Measurements from ENCODE around the gene NRG3.

Gene NRG3

GRCh38 chr10:81872206-81872862 lies 2.7 kb upstream of the NRG3 start:
- H4K20me1 ChIP-seq (ENCODE audit: control insufficient read depth, insufficient read depth, low read depth, low read length): no peaks in the 10 kb centered on the region
- no peaks in the 10 kb centered on the region for H3K27me3 ChIP-seq (ENCODE audit: control insufficient read depth, low read length)
- no peaks in the 10 kb centered on the region for H3K4me1 ChIP-seq (ENCODE audit: control insufficient read depth, low read length)
- H3K79me2 ChIP-seq (ENCODE audit: control insufficient read depth, low read length): no peaks in the 10 kb centered on the region
- H3K4me3 ChIP-seq (ENCODE audit: low read length): no peak overlapping the region
- H3K9me3 ChIP-seq (ENCODE audit: control insufficient read depth, insufficient read depth, low read length): no peaks in the 10 kb centered on the region
- no peaks in the 10 kb centered on the region for H3K36me3 ChIP-seq (ENCODE audit: control insufficient read depth, low read length)
- H3K4me2 ChIP-seq (ENCODE audit: low read length): no peak overlapping the region
- H3K27ac ChIP-seq (ENCODE audit: low read depth, low read length): no peak overlapping the region
- H3F3A ChIP-seq (ENCODE audit: control insufficient read depth, insufficient read depth): no peaks in the 10 kb centered on the region
- no peak for TF ChIP-seq CTCF (IDR thresholded peaks at IDR 0.05; ENCODE audit: low read depth, low read length, poor library complexity, severe bottlenecking)
- TF ChIP-seq EZH2phosphoT487 (IDR thresholded peaks at IDR 0.05; ENCODE audit: borderline replicate concordance, low read length): no peak
- H3K9me2 ChIP-seq (replicated peaks; ENCODE audit: control insufficient read depth, low read length): no peaks in the 10 kb centered on the region

GRCh38 chr10:81873231-81873931 lies 1.6 kb upstream of the NRG3 start:
- Histone ChIP-seq H3K4me1 (ENCODE audit: control insufficient read depth, low read length) (no peaks in the 10 kb centered on the region), H3K36me3 (ENCODE audit: control insufficient read depth, low read length) (no peaks in the 10 kb centered on the region), H3K9me3 (ENCODE audit: control insufficient read depth, insufficient read depth, low read length) (no peaks in the 10 kb centered on the region; the same call in 1 of the 2 replicates), H3K9me2 (replicated peaks; ENCODE audit: control insufficient read depth, low read length) (no peaks in the 10 kb centered on the region), H3K27ac (ENCODE audit: low read depth, low read length) (no peak overlapping the region), H3K4me2 (ENCODE audit: low read length) (no peak overlapping the region), H4K20me1 (ENCODE audit: control insufficient read depth, insufficient read depth, low read depth, low read length) (no peaks in the 10 kb centered on the region), H3F3A (ENCODE audit: control insufficient read depth, insufficient read depth) (no peaks in the 10 kb centered on the region), H3K4me3 (ENCODE audit: low read length) (no peak overlapping the region), H3K79me2 (ENCODE audit: control insufficient read depth, low read length) (no peaks in the 10 kb centered on the region), H3K27me3 (ENCODE audit: control insufficient read depth, low read length) (no peaks in the 10 kb centered on the region)
- TF ChIP-seq CTCF (IDR thresholded peaks at IDR 0.05; ENCODE audit: low read depth, low read length, poor library complexity, severe bottlenecking) (no peak), EZH2phosphoT487 (IDR thresholded peaks at IDR 0.05; ENCODE audit: borderline replicate concordance, low read length) (no peak)

GRCh38 chr10:81873932-81874816 lies 820 bp upstream of the NRG3 start:
- no peaks in the 10 kb centered on the region for H3K4me1 ChIP-seq (ENCODE audit: control insufficient read depth, low read length)
- no peak for TF ChIP-seq EZH2phosphoT487 (IDR thresholded peaks at IDR 0.05; ENCODE audit: borderline replicate concordance, low read length)
- no peak for TF ChIP-seq CTCF (IDR thresholded peaks at IDR 0.05; ENCODE audit: low read depth, low read length, poor library complexity, severe bottlenecking)
- H4K20me1 ChIP-seq (ENCODE audit: control insufficient read depth, insufficient read depth, low read depth, low read length): no peaks in the 10 kb centered on the region
- no peak overlapping the region for H3K4me3 ChIP-seq (ENCODE audit: low read length)
- H3K9me3 ChIP-seq (ENCODE audit: control insufficient read depth, insufficient read depth, low read length): no peaks in the 10 kb centered on the region; the same call in 1 of the 2 replicates
- H3K36me3 ChIP-seq (ENCODE audit: control insufficient read depth, low read length): no peaks in the 10 kb centered on the region
- no peaks in the 10 kb centered on the region for H3K79me2 ChIP-seq (ENCODE audit: control insufficient read depth, low read length)
- no peaks in the 10 kb centered on the region for H3K27me3 ChIP-seq (ENCODE audit: control insufficient read depth, low read length)
- no peaks in the 10 kb centered on the region for H3K9me2 ChIP-seq (replicated peaks; ENCODE audit: control insufficient read depth, low read length)
- no peak overlapping the region for H3K4me2 ChIP-seq (ENCODE audit: low read length)
- no peaks in the 10 kb centered on the region for H3F3A ChIP-seq (ENCODE audit: control insufficient read depth, insufficient read depth)
- no peak overlapping the region for H3K27ac ChIP-seq (ENCODE audit: low read depth, low read length)

Data from DOHH2 (cell line).